ENCODE measurements around the gene ACOD1. TPM values are rescaled to one million over a fixed set of nuclear protein-coding genes. Genes with fewer than 3 reads are reported as not detected.

The ACOD1 gene
- polyA plus RNA-seq, 1 donor (not counting 4 experiments of a cell fraction or from before 2014, with no cell fraction given), result not detected

GRCh38 chr13:76973920-76974617, 25.8 kb downstream of the ACOD1 start:
- peaks cover 10% of the 10 kb centered on the region for H3K27me3 ChIP-seq (ENCODE audit: control insufficient read depth, extremely low read depth, insufficient read depth, low read length)
- H4K20me1 ChIP-seq (ENCODE audit: control insufficient read depth, extremely low read depth, insufficient read depth, low read length), result no peaks in the 10 kb centered on the region
- DNase-seq (ENCODE audit: low read depth, low spot score) (no peak), FAIRE-seq (no peak)
- no peak overlapping the region for H3K4me2 ChIP-seq (ENCODE audit: control insufficient read depth, extremely low read depth, insufficient read depth, low read depth, low read length)
- TF ChIP-seq EZH2 (IDR thresholded peaks at IDR 0.05; ENCODE audit: low read length), result no peak
- no peak overlapping the region for H3K27ac ChIP-seq (ENCODE audit: control insufficient read depth, insufficient read depth, low read length)
- H3K36me3 ChIP-seq (ENCODE audit: control insufficient read depth in 2 of 2, extremely low read depth in 1 of 2, insufficient read depth in 2 of 2, low read length in 2 of 2), result no peaks in the 10 kb centered on the region
- H3K9me3 ChIP-seq (ENCODE audit: control insufficient read depth, low read depth, low read length), result no peaks in the 10 kb centered on the region
- dilution Hi-C loops (cut with MboI; ENCODE audit: extremely low pct_ligation_motif_present, low sequenced_read_pairs), result no loop called here
- no peaks in the 10 kb centered on the region for H3K79me2 ChIP-seq (ENCODE audit: control insufficient read depth, insufficient read depth, low read length)
- no peak overlapping the region for H3K9ac ChIP-seq (ENCODE audit: control insufficient read depth, extremely low read depth, insufficient read depth, low read length)
- no peak overlapping the region for H3K4me3 ChIP-seq (ENCODE audit: control insufficient read depth in 2 of 3, extremely low read depth in 1 of 3, insufficient read depth in 2 of 3, low read depth in 1 of 3, low read length in 3 of 3)
- no peak overlapping the region for H2AFZ ChIP-seq (ENCODE audit: control insufficient read depth, low read length)
- H3K9me1 ChIP-seq (ENCODE audit: control insufficient read depth, extremely low read depth, insufficient read depth, low read length), result no peaks in the 10 kb centered on the region
- H3K4me1 ChIP-seq (ENCODE audit: control insufficient read depth, extremely low read depth, insufficient read depth, low read length), result peaks cover 19% of the 10 kb centered on the region

- no peaks in the 10 kb centered on the region for H4K20me1 ChIP-seq (ENCODE audit: control insufficient read depth, extremely low read depth, insufficient read depth, low read length)
- H3K79me2 ChIP-seq (ENCODE audit: control insufficient read depth, insufficient read depth, low read length), result no peaks in the 10 kb centered on the region
- H3K36me3 ChIP-seq (ENCODE audit: control insufficient read depth in 2 of 2, extremely low read depth in 1 of 2, insufficient read depth in 2 of 2, low read length in 2 of 2), result no peaks in the 10 kb centered on the region
- H3K4me1 ChIP-seq (ENCODE audit: control insufficient read depth, extremely low read depth, insufficient read depth, low read length), result peaks cover 14% of the 10 kb centered on the region
- no peak overlapping the region for H3K27ac ChIP-seq (ENCODE audit: control insufficient read depth, insufficient read depth, low read length)
- H3K27me3 ChIP-seq (ENCODE audit: control insufficient read depth, extremely low read depth, insufficient read depth, low read length), result peaks cover 10% of the 10 kb centered on the region
- no peak for DNase-seq (ENCODE audit: low read depth, low spot score)
- no peak overlapping the region for H3K4me3 ChIP-seq (ENCODE audit: control insufficient read depth in 2 of 3, extremely low read depth in 1 of 3, insufficient read depth in 2 of 3, low read depth in 1 of 3, low read length in 3 of 3)
- no peak for TF ChIP-seq EZH2 (IDR thresholded peaks at IDR 0.05; ENCODE audit: low read length)
- TF ChIP-seq CTCF (optimal IDR thresholded peaks at IDR 0.05 in 1 of 3, IDR thresholded peaks at IDR 0.05 in 1 of 3, conservative IDR thresholded peaks at IDR 0.05 in 1 of 3; ENCODE audit: extremely low read depth in 1 of 3, insufficient read depth in 2 of 3, low read length in 3 of 3), result no peak
- dilution Hi-C loops (cut with MboI; ENCODE audit: extremely low pct_ligation_motif_present, low sequenced_read_pairs), result no loop called here
- no peak overlapping the region for H3K9ac ChIP-seq (ENCODE audit: control insufficient read depth, extremely low read depth, insufficient read depth, low read length)
- FAIRE-seq, result no peak
- no peaks in the 10 kb centered on the region for H3K9me1 ChIP-seq (ENCODE audit: control insufficient read depth, extremely low read depth, insufficient read depth, low read length)
- no peak overlapping the region for H2AFZ ChIP-seq (ENCODE audit: control insufficient read depth, low read length)
- H3K4me2 ChIP-seq (ENCODE audit: control insufficient read depth, extremely low read depth, insufficient read depth, low read depth, low read length), result no peak overlapping the region
- no peaks in the 10 kb centered on the region for H3K9me3 ChIP-seq (ENCODE audit: control insufficient read depth, low read depth, low read length)
Observed at GRCh38 chr13:76974618-76974975, 26.3 kb downstream of the ACOD1 start.

GRCh38 chr13:76975863-76976262, 27.6 kb downstream of the ACOD1 start:
- Histone ChIP-seq H3K79me2 (ENCODE audit: control insufficient read depth, insufficient read depth, low read length) (no peaks in the 10 kb centered on the region), H3K9ac (ENCODE audit: control insufficient read depth, extremely low read depth, insufficient read depth, low read length) (peak overlapping the region; percentile 14), H3K9me3 (ENCODE audit: control insufficient read depth, low read depth, low read length) (no peaks in the 10 kb centered on the region), H3K27me3 (ENCODE audit: control insufficient read depth, extremely low read depth, insufficient read depth, low read length) (peaks cover 12% of the 10 kb centered on the region), H2AFZ (ENCODE audit: control insufficient read depth, low read length) (no peak overlapping the region), H3K27ac (ENCODE audit: control insufficient read depth, insufficient read depth, low read length) (peak overlapping the region; percentile 57), H3K4me1 (ENCODE audit: control insufficient read depth, extremely low read depth, insufficient read depth, low read length) (peaks cover 12% of the 10 kb centered on the region), H3K4me3 (ENCODE audit: control insufficient read depth in 2 of 3, extremely low read depth in 1 of 3, insufficient read depth in 2 of 3, low read depth in 1 of 3, low read length in 3 of 3) (peak overlapping the region in 2 of 3 experiments; percentile 6 to 34), H3K36me3 (ENCODE audit: control insufficient read depth in 2 of 2, extremely low read depth in 1 of 2, insufficient read depth in 2 of 2, low read length in 2 of 2) (no peaks in the 10 kb centered on the region), H3K9me1 (ENCODE audit: control insufficient read depth, extremely low read depth, insufficient read depth, low read length) (no peaks in the 10 kb centered on the region), H3K4me2 (ENCODE audit: control insufficient read depth, extremely low read depth, insufficient read depth, low read depth, low read length) (peak overlapping the region; percentile 90), H4K20me1 (ENCODE audit: control insufficient read depth, extremely low read depth, insufficient read depth, low read length) (no peaks in the 10 kb centered on the region)
- no peak for TF ChIP-seq EZH2 (IDR thresholded peaks at IDR 0.05; ENCODE audit: low read length)
- no peak for TF ChIP-seq CTCF (optimal IDR thresholded peaks at IDR 0.05 in 1 of 3, IDR thresholded peaks at IDR 0.05 in 1 of 3, conservative IDR thresholded peaks at IDR 0.05 in 1 of 3; ENCODE audit: extremely low read depth in 1 of 3, insufficient read depth in 2 of 3, low read length in 3 of 3)
- dilution Hi-C loops (cut with MboI; ENCODE audit: extremely low pct_ligation_motif_present, low sequenced_read_pairs), result no loop called here
- FAIRE-seq, result peak; percentile 93
- no peak for DNase-seq (ENCODE audit: low read depth, low spot score)

All from keratinocyte (primary cell).